Spleen (tissue), 11 donors: ENCODE measurements around the gene SMG6. TPM values are rescaled to one million over a fixed set of nuclear protein-coding genes. Genes with fewer than 3 reads are reported as not detected.
A peak's percentile ranks its signal among the peaks of the same experiment; 100 is the strongest.

Experiments used
- DNase-seq: peaks from one replicate; pipeline ENCODE4 v3.0.0-alpha.2; 2020
- H3K27ac ChIP-seq, 8 donors: fragments of 200-600 bp; sonication (generic) in 7 of 8; 1 replicate in 4 of 8; 2 replicates in 4 of 8; pipeline versions ENCODE4 v1.5.0 to v1.8.0; 2016 to 2021; ENCODE audit warnings: inconsistent platforms in 4 of 8, mild to moderate bottlenecking in 4 of 8, moderate library complexity in 1 of 8
- H3K27me3 ChIP-seq, 7 donors: fragments of 200-600 bp; sonication (generic) in 6 of 7; replicated peaks in 1 of 7; 1 replicate in 4 of 7; 2 replicates in 3 of 7; pipeline versions ENCODE4 v1.5.0 to v1.8.0; 2016 to 2021; ENCODE audit warnings: inconsistent platforms in 3 of 7, mild to moderate bottlenecking in 1 of 7
- H3K36me3 ChIP-seq, 6 donors: fragments of 200-600 bp; sonication (generic) in 5 of 6; 1 replicate in 4 of 6; 2 replicates in 2 of 6; pipeline versions ENCODE4 v1.5.0 to v1.8.0; 2016 to 2021; ENCODE audit warnings: inconsistent platforms in 2 of 6
- H3K4me1 ChIP-seq, 6 donors: fragments of 200-600 bp; sonication (generic) in 5 of 6; 1 replicate in 3 of 6; 2 replicates in 3 of 6; pipeline versions ENCODE4 v1.5.0 to v1.8.0; 2016 to 2021; ENCODE audit warnings: inconsistent platforms in 3 of 6
- H3K4me3 ChIP-seq, 8 donors: fragments of 200-600 bp; sonication (generic) in 7 of 8; 1 replicate in 4 of 8; 2 replicates in 4 of 8; pipeline versions ENCODE4 v1.5.0 to v1.8.0; 2016 to 2021; ENCODE audit warnings: inconsistent platforms in 4 of 8, mild to moderate bottlenecking in 4 of 8, moderate library complexity in 2 of 8
- H3K9me3 ChIP-seq, 8 donors: fragments of 200-600 bp; sonication (generic) in 7 of 8; 1 replicate in 4 of 8; 2 replicates in 4 of 8; pipeline versions ENCODE4 v1.5.0 to v1.8.0; 2016 to 2021; ENCODE audit warnings: inconsistent platforms in 4 of 8
- POLR2A ChIP-seq, 3 donors: fragments of 450-650 bp; IDR thresholded peaks; one replicate each; pipeline ENCODE4 v1.5.1; 2017; ENCODE audit warnings: antibody characterized with exemption in 3 of 3, mild to moderate bottlenecking in 1 of 3
- POLR2AphosphoS5 ChIP-seq, 3 donors: sonication (generic); formaldehyde crosslinking; IDR thresholded peaks; one replicate each; pipeline ENCODE4 v1.5.1; 2017; ENCODE audit warnings: antibody characterized with exemption in 3 of 3
- WGBS, 5 donors: extraction: QIAGEN DNeasy Blood & Tissue Kit in 3 of 5; methylation state at CpG; one replicate each; pipeline versions ENCODE4 v1.1.5 to v1.1.7; 2013 to 2018; 5-methylcytosine and 5-hydroxymethylcytosine counted together
- intact Hi-C: fragments of 100-400 bp; cut with DNase I; formaldehyde crosslinking; loops from one replicate; pipeline ENCODE4 v1.15.0; 2023; ENCODE audit warnings: low total_unique reads
- polyA plus RNA-seq, 3 donors: library from polyadenylated mRNA; stranded (reverse); fragments of 200-250 nt; gene quantifications; one replicate each; pipeline ENCODE4 v1.2.1, GENCODE V29; 2013
- total RNA-seq, 7 donors: library from RNA; depleted of rRNA in 3 of 7; stranded (reverse); fragments of >200 nt in 3 of 7; fragmentation: NEBNext Ultra II Directional in 4 of 7; extraction: Animal tissue kit (Norgen Biotek cat#: 25700) in 4 of 7; gene quantifications; one replicate each; pipeline versions ENCODE4 v1.1.0 to v1.2.1, GENCODE V29; 2016 to 2021
- TF ChIP-seq, protein P1 (sequence below), 11 experiments: fragments of 200-600 bp in 7 of 11; fragments of 450-650 bp in 4 of 11; sonication (generic) in 4 of 11; IDR thresholded peaks in 8 of 11; conservative IDR thresholded peaks in 3 of 11; 1 replicate in 7 of 11; 2 replicates in 4 of 11; pipeline versions ENCODE4 v1.4.0 to v1.8.0; 2016 to 2021; ENCODE audit warnings: antibody characterized with exemption in 11 of 11, inconsistent platforms in 4 of 11, mild to moderate bottlenecking in 1 of 11
- donor health status: healthy with polysubstance abuse.
- donor health status: DM: no; HTN: no; CAD: no; lungs with moderate emphysema.
- donor health status: DM: no; HTN: no; CAD: no.
- donor health status: Bipolar disorder and iron deficiency.
- donor health status: healthy.
- donor health status: DM: no; HTN: no; CAD: no.
- donor health status: DM: yes; HTN: yes; CAD: no.

Gene SMG6
- total and polyA plus RNA-seq, 10 donors = 9.7 to 44.2 (median 28.0) TPM

- peak overlapping the region in 3 of 8 donors; percentile 0 to 43 (median 33) for H3K27ac ChIP-seq
- no peaks in the 10 kb centered on the region for H3K9me3 ChIP-seq
- H3K4me1 ChIP-seq = peaks cover 14 to 48% (median 23%) of the 10 kb centered on the region in 6 donors
- peaks cover 0 to 18% (median 0%) of the 10 kb centered on the region in 6 donors for H3K36me3 ChIP-seq
- TF ChIP-seq, protein P1, sequence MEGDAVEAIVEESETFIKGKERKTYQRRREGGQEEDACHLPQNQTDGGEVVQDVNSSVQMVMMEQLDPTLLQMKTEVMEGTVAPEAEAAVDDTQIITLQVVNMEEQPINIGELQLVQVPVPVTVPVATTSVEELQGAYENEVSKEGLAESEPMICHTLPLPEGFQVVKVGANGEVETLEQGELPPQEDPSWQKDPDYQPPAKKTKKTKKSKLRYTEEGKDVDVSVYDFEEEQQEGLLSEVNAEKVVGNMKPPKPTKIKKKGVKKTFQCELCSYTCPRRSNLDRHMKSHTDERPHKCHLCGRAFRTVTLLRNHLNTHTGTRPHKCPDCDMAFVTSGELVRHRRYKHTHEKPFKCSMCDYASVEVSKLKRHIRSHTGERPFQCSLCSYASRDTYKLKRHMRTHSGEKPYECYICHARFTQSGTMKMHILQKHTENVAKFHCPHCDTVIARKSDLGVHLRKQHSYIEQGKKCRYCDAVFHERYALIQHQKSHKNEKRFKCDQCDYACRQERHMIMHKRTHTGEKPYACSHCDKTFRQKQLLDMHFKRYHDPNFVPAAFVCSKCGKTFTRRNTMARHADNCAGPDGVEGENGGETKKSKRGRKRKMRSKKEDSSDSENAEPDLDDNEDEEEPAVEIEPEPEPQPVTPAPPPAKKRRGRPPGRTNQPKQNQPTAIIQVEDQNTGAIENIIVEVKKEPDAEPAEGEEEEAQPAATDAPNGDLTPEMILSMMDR (IDR thresholded peaks at IDR 0.05 in 8 of 11, conservative IDR thresholded peaks at IDR 0.05 in 3 of 11) = peak in 7 of 11 experiments; percentile 18 to 51 (median 47)
- TF ChIP-seq POLR2AphosphoS5 (IDR thresholded peaks at IDR 0.05) = peak in 1 of 3 donors; percentile 37
- no peak for TF ChIP-seq POLR2A (IDR thresholded peaks at IDR 0.05)
- peak; percentile 80 for DNase-seq
- H3K4me3 ChIP-seq = no peak overlapping the region
- H3K27me3 ChIP-seq = no peaks in the 10 kb centered on the region
- 73 to 83% (median 80%) methylated on average over 9 to 12 of the region's 12 CpGs for WGBS, 5 donors
- intact Hi-C loops = no loop called here
These were observed 208.6 kb downstream of the SMG6 start for GRCh38 chr17:2094891-2095535.

GRCh38 chr17:2093349-2093748 is 210.2 kb downstream of the SMG6 start:
- peaks cover 23 to 65% (median 38%) of the 10 kb centered on the region in 6 donors for H3K4me1 ChIP-seq
- no peaks in the 10 kb centered on the region for H3K27me3 ChIP-seq
- no peaks in the 10 kb centered on the region for H3K9me3 ChIP-seq
- WGBS, 5 donors = 86 to 97% (median 90%) methylated on average over 5 of the region's 5 CpGs
- intact Hi-C loops = no loop called here
- DNase-seq = no peak
- peak overlapping the region in 1 of 8 donors; percentile 87 for H3K27ac ChIP-seq
- H3K4me3 ChIP-seq = no peak overlapping the region
- peaks cover 0 to 18% (median 0%) of the 10 kb centered on the region in 6 donors for H3K36me3 ChIP-seq
- TF ChIP-seq POLR2AphosphoS5 (IDR thresholded peaks at IDR 0.05) (no peak), POLR2A (IDR thresholded peaks at IDR 0.05) (no peak)
- TF ChIP-seq, protein P1 (IDR thresholded peaks at IDR 0.05 in 8 of 11, conservative IDR thresholded peaks at IDR 0.05 in 3 of 11) = no peak

- DNase-seq = no peak
- H3K27ac ChIP-seq = peak overlapping the region in 4 of 8 donors; percentile 48 to 90 (median 84)
- no peak overlapping the region for H3K4me3 ChIP-seq
- TF ChIP-seq POLR2A (IDR thresholded peaks at IDR 0.05) (no peak), POLR2AphosphoS5 (IDR thresholded peaks at IDR 0.05) (no peak)
- TF ChIP-seq, protein P1 (IDR thresholded peaks at IDR 0.05 in 8 of 11, conservative IDR thresholded peaks at IDR 0.05 in 3 of 11) = no peak
- peaks cover 34 to 76% (median 49%) of the 10 kb centered on the region in 6 donors for H3K4me1 ChIP-seq
- no peaks in the 10 kb centered on the region for H3K27me3 ChIP-seq
- peaks cover 0 to 18% (median 0%) of the 10 kb centered on the region in 6 donors for H3K36me3 ChIP-seq
- intact Hi-C loops = no loop called here
- H3K9me3 ChIP-seq = no peaks in the 10 kb centered on the region
- 77 to 92% (median 88%) methylated on average over 4 of the region's 4 CpGs for WGBS, 5 donors
These were observed 211.3 kb downstream of the SMG6 start for GRCh38 chr17:2092253-2092652.

DNA sequence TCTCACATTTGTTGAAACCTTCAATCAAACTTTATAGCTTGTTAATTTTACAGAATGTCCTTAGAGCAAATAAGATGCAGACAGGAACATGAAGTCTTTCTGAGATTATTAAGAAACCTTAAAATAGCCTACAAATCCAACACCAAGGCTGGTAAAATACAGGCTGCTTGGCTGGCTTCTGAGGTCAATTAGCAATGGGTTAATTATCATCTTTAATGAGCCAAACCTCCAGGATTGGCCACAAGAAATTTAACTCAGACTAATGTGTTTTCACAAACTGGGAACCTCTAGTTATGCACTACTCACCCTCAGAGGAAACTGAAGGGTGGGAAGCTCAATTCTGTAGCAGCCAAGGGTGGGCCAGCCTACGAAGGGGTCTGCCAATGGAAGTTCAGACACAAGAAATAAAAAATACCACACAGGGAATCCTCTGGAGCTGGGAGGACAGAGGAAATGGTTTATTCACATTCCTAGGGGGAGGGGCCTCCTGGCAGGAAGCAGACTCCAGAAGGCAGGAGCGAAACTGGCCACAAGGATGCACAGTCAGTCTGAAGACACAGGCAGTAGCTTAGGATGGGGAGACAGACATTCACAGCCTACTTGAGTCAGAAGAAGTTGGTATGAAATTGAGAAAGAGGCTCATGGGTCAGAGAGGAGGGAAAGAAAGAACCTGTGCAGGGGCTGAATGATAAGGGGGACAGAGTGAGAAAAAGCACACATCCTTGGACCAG is 212.6 kb downstream of the SMG6 start:
- H3K4me3 ChIP-seq = no peak overlapping the region
- H3K36me3 ChIP-seq = peaks cover 0 to 18% (median 0%) of the 10 kb centered on the region in 6 donors
- TF ChIP-seq POLR2AphosphoS5 (IDR thresholded peaks at IDR 0.05) (peak in 1 of 3 donors; percentile 50), POLR2A (IDR thresholded peaks at IDR 0.05) (no peak)
- TF ChIP-seq, protein P1 (IDR thresholded peaks at IDR 0.05 in 8 of 11, conservative IDR thresholded peaks at IDR 0.05 in 3 of 11) = peak in 4 of 11 experiments; percentile 36 to 45 (median 40)
- H3K9me3 ChIP-seq = no peaks in the 10 kb centered on the region
- H3K27ac ChIP-seq = peak overlapping the region; percentile 79 to 90 (median 84)
- no peaks in the 10 kb centered on the region for H3K27me3 ChIP-seq
- H3K4me1 ChIP-seq = peaks cover 45 to 89% (median 61%) of the 10 kb centered on the region in 6 donors
- WGBS, 5 donors = 29 to 55% (median 46%) methylated on average over 2 of the region's 2 CpGs
- peak; percentile 54 for DNase-seq
- intact Hi-C loops = no loop called here
